GM15510 (cell line): ENCODE results near the gene ABCB6.

ENCODE experiments used
- POLR2A ChIP-seq: IDR thresholded peaks from 3 replicates; pipeline ENCODE4 v1.6.1; 2011; ENCODE audit warnings: borderline replicate concordance; ENCODE audit not compliant: insufficient read length; ENCODE audit errors: extremely low read depth

ABCB6 gene

GRCh38 chr2:219225350-219225749, 6.6 kb upstream of the ABCB6 start:
- no peak for TF ChIP-seq POLR2A

- TF ChIP-seq POLR2A: no peak
Observed at GRCh38 chr2:219223831-219224610, 5.3 kb upstream of the ABCB6 start.

DNA sequence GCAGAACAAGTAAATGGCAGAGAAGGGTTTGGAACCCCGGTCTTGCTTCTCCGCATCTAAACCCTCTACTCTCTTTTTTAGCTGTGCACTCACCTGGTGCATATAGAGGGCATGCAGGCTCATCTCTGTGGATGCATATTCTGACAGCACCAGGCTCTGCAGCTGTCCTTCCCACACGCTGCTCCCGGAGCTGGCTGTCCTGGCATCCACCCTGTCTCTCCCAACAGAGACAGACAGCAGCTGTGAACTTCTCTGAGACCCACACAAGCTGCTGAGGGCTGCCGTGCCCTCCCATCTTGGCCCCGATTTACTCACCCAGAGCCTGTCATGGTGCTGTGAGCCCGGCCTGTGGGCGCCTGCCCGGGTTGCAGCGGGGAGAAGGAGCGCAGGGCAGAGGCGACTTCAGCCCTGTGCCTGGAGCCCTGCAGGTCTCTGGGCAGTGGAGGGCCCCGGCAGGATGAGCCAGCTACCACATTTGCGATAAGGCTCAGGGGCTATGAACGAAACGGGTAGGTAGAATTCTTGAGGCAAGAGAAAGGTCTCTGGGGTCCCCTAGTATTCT, 3.3 kb upstream of the ABCB6 start:
- TF ChIP-seq POLR2A: no peak

DNA sequence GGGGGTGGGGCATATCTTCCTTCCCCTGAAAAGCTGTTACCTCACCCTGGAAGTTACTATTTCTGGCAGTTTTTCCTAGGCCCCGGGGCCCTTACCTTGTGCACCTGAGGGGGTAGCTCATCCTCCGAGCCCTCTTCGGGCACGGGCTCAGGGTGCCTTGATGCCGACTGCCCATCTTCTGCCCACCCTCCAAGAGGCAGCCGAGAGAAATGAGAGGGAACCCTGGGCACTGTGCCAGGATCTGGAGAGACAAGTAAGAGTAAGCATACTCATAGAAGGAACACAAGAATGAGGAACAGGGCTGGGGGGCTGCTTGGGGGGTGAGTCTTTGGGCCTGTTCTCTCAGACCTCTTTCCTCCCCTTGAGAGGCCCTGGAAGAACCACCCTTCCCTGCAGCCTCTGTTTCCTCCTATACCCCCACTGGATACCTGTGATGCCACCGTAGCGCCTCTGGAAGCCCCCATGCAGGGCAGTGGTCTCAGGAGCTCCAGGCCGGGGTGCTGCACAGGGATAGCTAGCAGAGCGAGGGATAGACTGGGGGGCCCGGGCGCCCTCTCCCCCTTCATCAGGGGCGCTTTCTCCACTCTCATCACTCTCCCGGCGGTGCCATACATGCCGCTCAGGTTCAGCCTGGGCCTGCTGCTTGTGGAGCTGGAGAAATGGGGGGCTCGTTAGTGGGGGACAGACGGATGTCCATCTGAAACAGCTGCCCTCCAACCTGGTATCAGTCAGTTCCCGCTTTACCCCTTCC, 2.1 kb upstream of the ABCB6 start:
- TF ChIP-seq POLR2A: no peak

- no peak for TF ChIP-seq POLR2A
Observed at GRCh38 chr2:219219784-219220532, 1.2 kb upstream of the ABCB6 start.

DNA sequence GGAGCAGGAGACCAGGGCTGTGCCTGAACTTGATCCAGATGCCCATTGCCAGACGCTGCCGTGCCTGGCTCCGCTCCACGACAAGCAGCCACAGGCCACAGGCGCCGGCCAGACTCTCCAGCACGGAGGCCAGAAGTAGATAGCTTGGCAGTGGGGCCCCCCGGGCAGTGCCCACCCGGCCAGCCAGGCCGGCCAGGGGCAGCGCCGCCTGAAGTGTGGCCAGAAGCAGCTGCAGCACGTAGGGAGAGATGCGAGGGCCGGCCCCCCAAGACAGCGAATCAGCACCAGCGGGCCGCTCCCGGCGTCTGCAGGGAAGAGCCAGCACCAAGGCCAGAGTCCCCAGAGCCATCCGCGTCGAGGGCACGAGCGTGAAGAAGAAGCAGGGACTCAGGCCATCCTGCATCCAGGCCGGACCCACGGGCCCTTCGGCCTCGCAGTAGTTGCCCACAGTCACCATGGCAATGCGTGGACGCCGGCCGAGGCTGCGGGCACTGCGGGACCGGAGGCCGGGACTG, 484 bp downstream of the ABCB6 start:
- TF ChIP-seq POLR2A: no peak

DNA sequence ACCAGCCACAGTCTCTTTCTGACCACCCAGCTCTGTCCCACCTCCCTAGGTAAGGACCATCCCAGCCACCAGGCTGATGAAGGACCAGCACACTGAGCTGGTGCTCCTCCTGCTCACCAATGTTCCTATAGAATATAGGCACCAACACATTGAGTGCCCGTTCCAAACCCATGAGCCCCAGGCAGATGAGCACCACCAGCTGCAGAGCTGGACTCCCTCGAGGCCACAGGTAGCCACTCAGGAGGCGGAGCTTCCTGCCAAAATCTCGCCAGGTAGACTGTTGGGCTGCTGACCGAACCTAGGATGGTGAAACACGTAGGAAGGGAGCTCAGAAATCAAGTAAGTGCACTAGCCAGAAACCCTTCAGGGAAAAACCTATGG, 2.2 kb downstream of the ABCB6 start:
- TF ChIP-seq POLR2A: no peak

- no peak for TF ChIP-seq POLR2A
Observed at GRCh38 chr2:219215871-219216534, 2.8 kb downstream of the ABCB6 start.

DNA sequence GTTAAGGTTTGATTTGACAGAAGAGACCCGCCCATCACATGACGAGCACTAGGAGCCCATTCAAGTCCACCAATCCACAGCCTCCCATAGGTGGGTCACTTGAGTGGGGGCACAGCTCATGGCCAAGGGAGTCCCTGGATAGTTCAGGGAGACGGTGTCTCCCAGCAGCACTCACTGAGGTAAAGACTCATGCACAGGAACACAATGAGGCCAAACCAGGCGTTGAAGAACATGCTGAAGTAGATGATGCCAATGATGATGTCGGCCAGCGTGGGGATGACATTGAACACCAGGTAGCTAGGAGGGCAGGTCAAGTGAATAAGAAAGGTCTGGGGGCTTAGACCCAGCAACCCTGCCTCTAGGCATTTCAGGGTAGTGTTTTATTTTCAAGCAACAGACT, 4.0 kb downstream of the ABCB6 start:
- TF ChIP-seq POLR2A: no peak

DNA sequence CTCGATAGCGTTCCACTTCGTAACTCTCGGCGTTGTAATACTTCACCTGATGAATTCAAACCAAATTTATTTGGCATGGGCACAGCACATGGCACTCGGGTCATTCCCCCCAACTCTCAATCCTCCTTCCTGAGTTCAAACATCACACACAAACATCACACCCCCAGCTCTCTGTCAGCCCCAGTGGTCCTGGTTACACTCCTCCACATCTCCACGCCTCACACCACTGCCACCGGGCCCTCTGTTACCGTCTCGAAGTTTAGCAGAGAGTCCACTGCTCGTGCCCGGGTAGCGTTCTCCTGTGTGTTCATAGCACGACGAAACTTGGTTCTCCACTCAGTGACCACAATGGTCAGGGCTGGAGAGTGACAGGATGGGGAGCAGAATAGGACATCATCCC, 4.6 kb downstream of the ABCB6 start:
- no peak for TF ChIP-seq POLR2A

GRCh38 chr2:219213486-219214071, 5.2 kb downstream of the ABCB6 start:
- TF ChIP-seq POLR2A: no peak

GRCh38 chr2:219213026-219213415, 5.7 kb downstream of the ABCB6 start:
- TF ChIP-seq POLR2A: no peak

GRCh38 chr2:219210886-219211362, 7.8 kb downstream of the ABCB6 start:
- TF ChIP-seq POLR2A: no peak
